K562 (cell line): ENCODE measurements around the gene POLR3G. TPM values are rescaled to one million over a fixed set of nuclear protein-coding genes. Genes with fewer than 3 reads are reported as not detected.

Source experiments
- ATAC-seq: fragments of 200-7000 bp; cut with Tn5 transposase; 3 replicates; pipeline ENCODE4 v1.9.1; 2020; ENCODE audit warnings: moderate library complexity
- BruUV-seq: library from RNA; stranded (reverse); fragments of 400-500 nt; replicated peaks from 2 replicates; lab custom pipeline; 2021; lab: Mats Ljungman, UMichigan
- CTCF ChIA-PET: fragments of 300-600 bp; formaldehyde crosslinking; extraction: SDS; loops from one replicate; lab custom pipeline; 2021; ENCODE audit warnings: low intra/inter-chr PET ratio; lab: Yijun Ruan, JAX
- POLR2A ChIA-PET: fragments of 300-600, 350-650 bp; sonication (Branson Sonifier 250); formaldehyde crosslinking; extraction: SDS; loops from one replicate; lab custom pipeline; 2021; ENCODE audit warnings: antibody characterized with exemption, inconsistent platforms; lab: Yijun Ruan, JAX
- DNase-seq, 4 experiments: peaks; one replicate each; pipeline versions ENCODE4 v3.0.0 to v3.0.0-alpha.2; 2011 to 2018; ENCODE audit warnings: low spot score in 3 of 4, mixed read lengths in 3 of 4; ENCODE audit errors: extremely low read depth in 1 of 4
- FAIRE-seq: peaks from 2 replicates; lab custom pipeline; 2011; peaks lifted over from hg19 to GRCh38; lab: Jason Lieb, UNC
- H2AFZ ChIP-seq: 2 replicates; pipeline ENCODE4 v1.6.0; 2011; ENCODE audit warnings: low read depth, low read length, control low read depth, inconsistent platforms
- H3K27ac ChIP-seq: fragments of 200-600 bp; 3 replicates; pipeline ENCODE4 v1.8.0; 2011; ENCODE audit warnings: low read depth, mild to moderate bottlenecking, control low read depth, inconsistent platforms, low read length, moderate library complexity, mixed read lengths; ENCODE audit errors: extremely low read depth
- H3K27me3 ChIP-seq, 2 experiments: fragments of 300-600 bp in 1 of 2; 2 replicates in 1 of 2; 3 replicates in 1 of 2; pipeline versions ENCODE4 v1.6.0 to v1.8.0; 2011; ENCODE audit warnings: inconsistent platforms in 2 of 2, low read length in 2 of 2, mild to moderate bottlenecking in 1 of 2, mixed read lengths in 1 of 2, moderate library complexity in 1 of 2; ENCODE audit not compliant: control insufficient read depth in 2 of 2, insufficient read depth in 2 of 2
- H3K36me3 ChIP-seq: fragments of 300-600 bp; 3 replicates; pipeline ENCODE4 v1.8.0; 2011; ENCODE audit warnings: mild to moderate bottlenecking, low read length, inconsistent platforms; ENCODE audit not compliant: control insufficient read depth, insufficient read depth
- H3K4me1 ChIP-seq, 2 experiments: fragments of 200-600 bp in 1 of 2; replicated peaks in 1 of 2; 2 replicates in 1 of 2; 3 replicates in 1 of 2; pipeline versions ENCODE4 v1.5.1 to v1.8.0; 2011; ENCODE audit warnings: inconsistent platforms in 2 of 2, low read length in 2 of 2, mild to moderate bottlenecking in 1 of 2, mixed read lengths in 1 of 2, moderate library complexity in 1 of 2; ENCODE audit not compliant: control insufficient read depth in 2 of 2, insufficient read depth in 2 of 2
- H3K4me2 ChIP-seq: 2 replicates; pipeline ENCODE4 v1.6.1; 2011; ENCODE audit warnings: low read length, control low read depth, inconsistent platforms, mixed read lengths; ENCODE audit not compliant: insufficient read depth
- H3K4me3 ChIP-seq: fragments of 200-600 bp; sonication (generic), shearing (Covaris generic); 2 replicates; pipeline ENCODE4 v1.5.1; 2016; ENCODE audit warnings: control low read depth, inconsistent platforms
- H3K79me2 ChIP-seq: fragments of 200-600 bp; 3 replicates; pipeline ENCODE4 v1.8.0; 2011; ENCODE audit warnings: low read length, inconsistent platforms; ENCODE audit not compliant: control insufficient read depth, insufficient read depth
- H3K9ac ChIP-seq, 2 experiments: 2 replicates each; pipeline versions ENCODE4 v1.6.0 to v1.6.1; 2011; ENCODE audit warnings: low read depth in 2 of 2, low read length in 2 of 2, control low read depth in 1 of 2, inconsistent platforms in 1 of 2, mild to moderate bottlenecking in 1 of 2, mixed read lengths in 1 of 2; ENCODE audit not compliant: insufficient read depth in 1 of 2
- H3K9me1 ChIP-seq: one replicate; pipeline ENCODE4 v1.6.0; 2011; ENCODE audit warnings: inconsistent platforms, mild to moderate bottlenecking, low read length, moderate library complexity; ENCODE audit not compliant: control insufficient read depth, insufficient read depth
- H3K9me3 ChIP-seq: replicated peaks from 2 replicates; pipeline ENCODE4 v1.5.1; 2011; ENCODE audit warnings: low read depth, low read length, inconsistent platforms; ENCODE audit not compliant: control insufficient read depth, insufficient read depth
- H4K20me1 ChIP-seq: replicated peaks from 2 replicates; pipeline ENCODE4 v1.6.1; 2011; ENCODE audit warnings: low read length, inconsistent platforms, mixed read lengths; ENCODE audit not compliant: control insufficient read depth, insufficient read depth
- DDX20 ChIP-seq: fragments of 450-650 bp; IDR thresholded peaks from 2 replicates; pipeline ENCODE4 v1.6.1; 2016; ENCODE audit warnings: missing genetic modification characterization, low read depth, mild to moderate bottlenecking, missing compliant biosample characterization, moderate library complexity
- MEIS2 ChIP-seq: fragments of 450-650 bp; IDR thresholded peaks from 2 replicates; pipeline ENCODE4 v1.6.1; 2014; ENCODE audit warnings: mild to moderate bottlenecking; ENCODE audit not compliant: partially characterized antibody
- MXI1 ChIP-seq: IDR thresholded peaks from 2 replicates; pipeline ENCODE4 v1.6.1; 2011; ENCODE audit warnings: low read depth, mild to moderate bottlenecking, improper control_type of control experiment, low read length
- NFIC ChIP-seq: fragments of 450-650 bp; IDR thresholded peaks from 2 replicates; pipeline ENCODE4 v1.6.1; 2017; ENCODE audit warnings: mild to moderate bottlenecking, inconsistent platforms
- SIN3B ChIP-seq: fragments of 450-650 bp; IDR thresholded peaks from 2 replicates; pipeline ENCODE4 v1.6.1; 2017; ENCODE audit warnings: low read depth, mild to moderate bottlenecking, moderate library complexity
- SMARCA4 ChIP-seq: fragments of 450-650 bp; IDR thresholded peaks from 2 replicates; pipeline ENCODE4 v1.6.1; 2016
- TCF7 ChIP-seq: sonication (generic); IDR thresholded peaks from 2 replicates; pipeline ENCODE4 v1.6.1; 2016; ENCODE audit warnings: antibody characterized with exemption, borderline replicate concordance
- THRAP3 ChIP-seq: fragments of 450-650 bp; IDR thresholded peaks from 2 replicates; pipeline ENCODE4 v1.6.1; 2016; ENCODE audit warnings: mild to moderate bottlenecking, inconsistent platforms, borderline replicate concordance
- XRCC5 ChIP-seq: fragments of 200-400 bp; formaldehyde crosslinking; IDR thresholded peaks from 2 replicates; pipeline ENCODE4 v1.6.1; 2017; ENCODE audit warnings: low read depth, mild to moderate bottlenecking, low read length
- ZNF23 ChIP-seq: fragments of 250-450 bp; sonication (Bioruptor Pico); IDR thresholded peaks from 2 replicates; pipeline ENCODE4 v1.4.0; 2020; ENCODE audit warnings: mild to moderate bottlenecking
- in situ Hi-C: fragments of 300-500 bp; cut with MboI; formaldehyde crosslinking; loops from 4 replicates; pipeline ENCODE4 v1.15.0; 2018; ENCODE audit warnings: inconsistent platforms, mixed read lengths
- intact Hi-C: fragments of 100-400 bp; cut with micrococcal nuclease; formaldehyde crosslinking; loops from 2 replicates; pipeline ENCODE4 v1.14.2; 2022
- polyA plus RNA-seq, 8 experiments: library from polyadenylated mRNA; depleted of rRNA in 4 of 8; stranded (reverse) in 5 of 8; unstranded in 3 of 8; fragments of >200 nt; fragmentation: Nextera tagmentation in 2 of 8; fragmentation: Illumina TruSeq in 1 of 8; extraction: Ambion mirVana in 2 of 8; extraction: Trizol in 1 of 8; gene quantifications; 2 replicates each; pipeline versions ENCODE4 v1.2.1 to v1.2.3, GENCODE V29; 2011 to 2014; ENCODE audit warnings: inconsistent platforms in 1 of 8, missing spikeins in 1 of 8
- total RNA-seq, 7 experiments: library from RNA; depleted of rRNA in 6 of 7; stranded (reverse); fragments of >200 nt in 6 of 7; fragmentation: Illumina TruSeq in 2 of 7; extraction: Trizol in 2 of 7; gene quantifications; 2 replicates each; pipeline versions ENCODE4 v1.2.1 to v1.2.3, GENCODE V29; 2011 to 2021; ENCODE audit warnings: low replicate concordance in 1 of 7
- TF ChIP-seq, protein P1 (sequence below): sonication (generic); formaldehyde crosslinking; IDR thresholded peaks from 2 replicates; pipeline ENCODE4 v1.8.0; 2022; ENCODE audit warnings: mild to moderate bottlenecking, missing genetic modification reagents
- TF ChIP-seq, protein P2 (sequence below): fragments of 450-650 bp; IDR thresholded peaks from 2 replicates; pipeline ENCODE4 v1.6.1; 2017; ENCODE audit warnings: antibody characterized with exemption, mild to moderate bottlenecking
- TF ChIP-seq, protein P3 (sequence below): fragments of 450-650 bp; formaldehyde crosslinking; IDR thresholded peaks from 2 replicates; pipeline ENCODE4 v1.4.0; 2020; ENCODE audit warnings: mild to moderate bottlenecking, moderate library complexity

POLR3G gene
- total and polyA plus RNA-seq, 9 of the 15 experiments (the other 6 are each of a cell fraction or from before 2014, with no cell fraction given), result 39.0 to 111 (median 59.0) TPM

DNA sequence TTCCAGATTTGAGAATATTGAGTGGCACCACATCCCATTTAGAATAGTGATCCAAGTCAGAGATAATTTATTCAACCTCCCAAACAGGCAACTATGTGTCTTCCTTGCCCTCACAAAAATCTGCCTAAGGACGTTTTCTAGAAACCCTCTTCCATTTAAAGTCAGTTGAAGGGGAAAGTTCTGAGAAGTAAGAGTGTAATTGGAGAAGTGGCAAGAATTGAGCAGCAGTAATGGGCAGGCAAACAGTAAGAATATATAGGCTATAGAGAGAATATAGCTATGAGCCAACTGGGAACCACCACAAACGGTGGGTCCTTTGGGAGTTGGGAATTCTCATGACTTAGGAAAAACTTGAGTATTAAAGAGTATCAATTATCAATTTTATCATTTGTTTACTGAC is 34.0 kb upstream of the POLR3G start (continued):
- TF ChIP-seq, protein P1, sequence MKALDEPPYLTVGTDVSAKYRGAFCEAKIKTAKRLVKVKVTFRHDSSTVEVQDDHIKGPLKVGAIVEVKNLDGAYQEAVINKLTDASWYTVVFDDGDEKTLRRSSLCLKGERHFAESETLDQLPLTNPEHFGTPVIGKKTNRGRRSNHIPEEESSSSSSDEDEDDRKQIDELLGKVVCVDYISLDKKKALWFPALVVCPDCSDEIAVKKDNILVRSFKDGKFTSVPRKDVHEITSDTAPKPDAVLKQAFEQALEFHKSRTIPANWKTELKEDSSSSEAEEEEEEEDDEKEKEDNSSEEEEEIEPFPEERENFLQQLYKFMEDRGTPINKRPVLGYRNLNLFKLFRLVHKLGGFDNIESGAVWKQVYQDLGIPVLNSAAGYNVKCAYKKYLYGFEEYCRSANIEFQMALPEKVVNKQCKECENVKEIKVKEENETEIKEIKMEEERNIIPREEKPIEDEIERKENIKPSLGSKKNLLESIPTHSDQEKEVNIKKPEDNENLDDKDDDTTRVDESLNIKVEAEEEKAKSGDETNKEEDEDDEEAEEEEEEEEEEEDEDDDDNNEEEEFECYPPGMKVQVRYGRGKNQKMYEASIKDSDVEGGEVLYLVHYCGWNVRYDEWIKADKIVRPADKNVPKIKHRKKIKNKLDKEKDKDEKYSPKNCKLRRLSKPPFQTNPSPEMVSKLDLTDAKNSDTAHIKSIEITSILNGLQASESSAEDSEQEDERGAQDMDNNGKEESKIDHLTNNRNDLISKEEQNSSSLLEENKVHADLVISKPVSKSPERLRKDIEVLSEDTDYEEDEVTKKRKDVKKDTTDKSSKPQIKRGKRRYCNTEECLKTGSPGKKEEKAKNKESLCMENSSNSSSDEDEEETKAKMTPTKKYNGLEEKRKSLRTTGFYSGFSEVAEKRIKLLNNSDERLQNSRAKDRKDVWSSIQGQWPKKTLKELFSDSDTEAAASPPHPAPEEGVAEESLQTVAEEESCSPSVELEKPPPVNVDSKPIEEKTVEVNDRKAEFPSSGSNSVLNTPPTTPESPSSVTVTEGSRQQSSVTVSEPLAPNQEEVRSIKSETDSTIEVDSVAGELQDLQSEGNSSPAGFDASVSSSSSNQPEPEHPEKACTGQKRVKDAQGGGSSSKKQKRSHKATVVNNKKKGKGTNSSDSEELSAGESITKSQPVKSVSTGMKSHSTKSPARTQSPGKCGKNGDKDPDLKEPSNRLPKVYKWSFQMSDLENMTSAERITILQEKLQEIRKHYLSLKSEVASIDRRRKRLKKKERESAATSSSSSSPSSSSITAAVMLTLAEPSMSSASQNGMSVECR (CRISPR knock-in tag), result no peak
- no peak for TF ChIP-seq DDX20 (tag)
- TF ChIP-seq MEIS2, result no peak
- TF ChIP-seq THRAP3, result no peak

DNA sequence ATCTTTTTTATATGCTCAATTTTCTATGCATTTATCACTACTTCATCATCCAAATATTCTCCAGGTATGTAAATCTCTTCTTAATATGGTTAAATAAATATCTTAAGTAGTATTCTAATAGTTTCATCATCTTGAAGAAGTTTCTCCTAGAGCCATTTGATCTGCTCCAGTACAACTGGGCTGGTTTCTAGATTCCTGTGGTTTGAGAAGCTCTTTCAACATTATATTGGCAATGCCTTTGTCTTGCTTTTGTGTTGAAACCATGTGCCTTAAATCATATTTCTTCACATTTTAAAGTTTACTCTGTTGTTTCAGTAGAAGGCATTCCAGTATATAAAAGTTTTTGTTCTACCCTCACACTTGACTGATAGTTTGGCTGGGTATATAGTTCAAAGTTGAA is 27.7 kb upstream of the POLR3G start:
- CTCF ChIA-PET, result no interaction called here
- BruUV-seq, result no TSS peak
- H3K79me2 ChIP-seq, result no peaks in the 10 kb centered on the region
- no peak for FAIRE-seq
- no peak overlapping the region for H3K4me3 ChIP-seq
- ATAC-seq, result no peak
- no peak for DNase-seq
- intact Hi-C loops (loop anchor here (10.0 kb wide), 1 partner anchor 258 kb away; no protein-coding TSS in a partner anchor), in situ Hi-C loops (no loop called here)
- no peaks in the 10 kb centered on the region for H4K20me1 ChIP-seq
- no peak overlapping the region for H3K9ac ChIP-seq
- H3K36me3 ChIP-seq, result no peaks in the 10 kb centered on the region
- H3K27me3 ChIP-seq, result no peaks in the 10 kb centered on the region
- no peaks in the 10 kb centered on the region for H3K9me3 ChIP-seq
- no peak overlapping the region for H2AFZ ChIP-seq
- H3K27ac ChIP-seq, result no peak overlapping the region
- H3K4me1 ChIP-seq, result no peaks in the 10 kb centered on the region
- POLR2A ChIA-PET, result interaction anchor here (0.5 kb wide), 1 partner anchor 52 kb away, joined by 4 read pairs; no protein-coding TSS in a partner anchor
- H3K4me2 ChIP-seq, result no peak overlapping the region
- H3K9me1 ChIP-seq, result no peaks in the 10 kb centered on the region
- TF ChIP-seq, protein P2, sequence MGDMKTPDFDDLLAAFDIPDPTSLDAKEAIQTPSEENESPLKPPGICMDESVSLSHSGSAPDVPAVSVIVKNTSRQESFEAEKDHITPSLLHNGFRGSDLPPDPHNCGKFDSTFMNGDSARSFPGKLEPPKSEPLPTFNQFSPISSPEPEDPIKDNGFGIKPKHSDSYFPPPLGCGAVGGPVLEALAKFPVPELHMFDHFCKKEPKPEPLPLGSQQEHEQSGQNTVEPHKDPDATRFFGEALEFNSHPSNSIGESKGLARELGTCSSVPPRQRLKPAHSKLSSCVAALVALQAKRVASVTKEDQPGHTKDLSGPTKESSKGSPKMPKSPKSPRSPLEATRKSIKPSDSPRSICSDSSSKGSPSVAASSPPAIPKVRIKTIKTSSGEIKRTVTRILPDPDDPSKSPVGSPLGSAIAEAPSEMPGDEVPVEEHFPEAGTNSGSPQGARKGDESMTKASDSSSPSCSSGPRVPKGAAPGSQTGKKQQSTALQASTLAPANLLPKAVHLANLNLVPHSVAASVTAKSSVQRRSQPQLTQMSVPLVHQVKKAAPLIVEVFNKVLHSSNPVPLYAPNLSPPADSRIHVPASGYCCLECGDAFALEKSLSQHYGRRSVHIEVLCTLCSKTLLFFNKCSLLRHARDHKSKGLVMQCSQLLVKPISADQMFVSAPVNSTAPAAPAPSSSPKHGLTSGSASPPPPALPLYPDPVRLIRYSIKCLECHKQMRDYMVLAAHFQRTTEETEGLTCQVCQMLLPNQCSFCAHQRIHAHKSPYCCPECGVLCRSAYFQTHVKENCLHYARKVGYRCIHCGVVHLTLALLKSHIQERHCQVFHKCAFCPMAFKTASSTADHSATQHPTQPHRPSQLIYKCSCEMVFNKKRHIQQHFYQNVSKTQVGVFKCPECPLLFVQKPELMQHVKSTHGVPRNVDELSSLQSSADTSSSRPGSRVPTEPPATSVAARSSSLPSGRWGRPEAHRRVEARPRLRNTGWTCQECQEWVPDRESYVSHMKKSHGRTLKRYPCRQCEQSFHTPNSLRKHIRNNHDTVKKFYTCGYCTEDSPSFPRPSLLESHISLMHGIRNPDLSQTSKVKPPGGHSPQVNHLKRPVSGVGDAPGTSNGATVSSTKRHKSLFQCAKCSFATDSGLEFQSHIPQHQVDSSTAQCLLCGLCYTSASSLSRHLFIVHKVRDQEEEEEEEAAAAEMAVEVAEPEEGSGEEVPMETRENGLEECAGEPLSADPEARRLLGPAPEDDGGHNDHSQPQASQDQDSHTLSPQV, result no peak
- no peak for TF ChIP-seq SMARCA4
- TF ChIP-seq NFIC, result no peak
- TF ChIP-seq SIN3B, result no peak
- no peak for TF ChIP-seq MXI1
- TF ChIP-seq, protein P3, sequence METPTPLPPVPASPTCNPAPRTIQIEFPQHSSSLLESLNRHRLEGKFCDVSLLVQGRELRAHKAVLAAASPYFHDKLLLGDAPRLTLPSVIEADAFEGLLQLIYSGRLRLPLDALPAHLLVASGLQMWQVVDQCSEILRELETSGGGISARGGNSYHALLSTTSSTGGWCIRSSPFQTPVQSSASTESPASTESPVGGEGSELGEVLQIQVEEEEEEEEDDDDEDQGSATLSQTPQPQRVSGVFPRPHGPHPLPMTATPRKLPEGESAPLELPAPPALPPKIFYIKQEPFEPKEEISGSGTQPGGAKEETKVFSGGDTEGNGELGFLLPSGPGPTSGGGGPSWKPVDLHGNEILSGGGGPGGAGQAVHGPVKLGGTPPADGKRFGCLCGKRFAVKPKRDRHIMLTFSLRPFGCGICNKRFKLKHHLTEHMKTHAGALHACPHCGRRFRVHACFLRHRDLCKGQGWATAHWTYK (CRISPR knock-in tag), result no peak
- TF ChIP-seq ZNF23 (CRISPR knock-in tag), result no peak
- no peak for TF ChIP-seq TCF7
- no peak for TF ChIP-seq XRCC5
